HTR-8/SVneo (cell line): ENCODE measurements around the gene MCOLN2.
"Not testable (repeated sequence)": the region's sequence is repeated elsewhere in the genome, so short reads cannot be mapped to it uniquely, and the experiment has no call there.

ENCODE experiments used
- DNase-seq: peaks from one replicate; pipeline ENCODE4 v3.0.0; 2011; ENCODE audit warnings: low spot score, mixed read lengths; ENCODE audit not compliant: insufficient read length
- FAIRE-seq: peaks from 2 replicates; lab custom pipeline; 2011; peaks lifted over from hg19 to GRCh38; lab: Jason Lieb, UNC

MCOLN2 gene

GRCh38 chr1:84912726-84913554 is 84.0 kb downstream of the MCOLN2 start:
- FAIRE-seq: no peak
- DNase-seq: no peak

GRCh38 chr1:84908746-84909464 is 88.0 kb downstream of the MCOLN2 start:
- DNase-seq, FAIRE-seq: not testable (repeated sequence)

- no peak for FAIRE-seq
- peak; percentile 5 for DNase-seq
Measured at GRCh38 chr1:84907095-84907827, 89.7 kb downstream of the MCOLN2 start.

GRCh38 chr1:84902727-84903126 is 94.2 kb downstream of the MCOLN2 start:
- not testable (repeated sequence) for DNase-seq, FAIRE-seq

GRCh38 chr1:84899969-84900368 is 96.9 kb downstream of the MCOLN2 start:
- DNase-seq (no peak), FAIRE-seq (no peak)

- DNase-seq: no peak
- FAIRE-seq: no peak
Measured at GRCh38 chr1:84896279-84896678, 100.6 kb downstream of the MCOLN2 start.

- FAIRE-seq (peak; percentile 48), DNase-seq (peak; percentile 53)
Measured at GRCh38 chr1:84892705-84893618, 104.0 kb downstream of the MCOLN2 start, which contains the start of gene LPAR3. Gene LPAR3, minus strand, starts transcription at chr1:84893206. Its CDS starts 27,086 bp downstream, at chr1:84866120.

- FAIRE-seq (no peak), DNase-seq (no peak)
Measured at GRCh38 chr1:84890566-84890965, 106.3 kb downstream of the MCOLN2 start.

GRCh38 chr1:84889437-84889836 is 107.5 kb downstream of the MCOLN2 start:
- DNase-seq (no peak), FAIRE-seq (no peak)

GRCh38 chr1:84888753-84889152 is 108.2 kb downstream of the MCOLN2 start:
- DNase-seq (no peak), FAIRE-seq (no peak)

- no peak for DNase-seq
- FAIRE-seq: no peak
Measured at GRCh38 chr1:84887261-84887934, 109.5 kb downstream of the MCOLN2 start.

GRCh38 chr1:84885469-84885868 is 111.4 kb downstream of the MCOLN2 start:
- DNase-seq (no peak), FAIRE-seq (no peak)

- no peak for DNase-seq
- no peak for FAIRE-seq
Measured at GRCh38 chr1:84884671-84885389, 112.1 kb downstream of the MCOLN2 start.

GRCh38 chr1:84883286-84883685 is 113.6 kb downstream of the MCOLN2 start:
- peak; percentile 5 for DNase-seq

GRCh38 chr1:84877592-84877991 is 119.3 kb downstream of the MCOLN2 start:
- DNase-seq (no peak), FAIRE-seq (no peak)

More at GRCh38 chr1:84883286-84883685, 113.6 kb downstream of the MCOLN2 start:
- FAIRE-seq: no peak

- no peak for FAIRE-seq
- DNase-seq: no peak
Measured at GRCh38 chr1:84876353-84876752, 120.6 kb downstream of the MCOLN2 start.
